SK-N-SH treated with all-trans-retinoic acid at 6 μM for 48 hours (cell line): Measurements from ENCODE around the gene SDHB.

ENCODE experiments used
- ATAC-seq: fragments of 200-7000 bp; cut with Tn5 transposase; 3 replicates; pipeline ENCODE4 v1.9.1; 2020; ENCODE audit warnings: mild to moderate bottlenecking, moderate library complexity
- ARNTL ChIP-seq: fragments of 450-650 bp; formaldehyde crosslinking; IDR thresholded peaks from 2 replicates; pipeline ENCODE4 v1.5.0; 2020; ENCODE audit warnings: low read depth, mild to moderate bottlenecking, moderate library complexity, borderline replicate concordance
- BACH2 ChIP-seq: fragments of 250-450 bp; sonication (Bioruptor Pico); IDR thresholded peaks from 2 replicates; pipeline ENCODE4 v1.9.0; 2021; ENCODE audit warnings: mild to moderate bottlenecking, borderline replicate concordance
- CREB5 ChIP-seq: fragments of 250-450 bp; sonication (Bioruptor Pico); IDR thresholded peaks from 2 replicates; pipeline ENCODE4 v1.5.1; 2020; ENCODE audit warnings: low read depth, mild to moderate bottlenecking, moderate library complexity
- CSDC2 ChIP-seq: fragments of 250-450 bp; sonication (Bioruptor Pico); IDR thresholded peaks from 2 replicates; pipeline ENCODE4 v1.5.0; 2020; ENCODE audit warnings: mild to moderate bottlenecking, moderate library complexity
- CSRNP3 ChIP-seq: fragments of 250-450 bp; sonication (Bioruptor Pico); IDR thresholded peaks from 2 replicates; pipeline ENCODE4 v1.5.1; 2021; ENCODE audit warnings: mild to moderate bottlenecking, moderate library complexity
- ESRRG ChIP-seq: fragments of 250-450 bp; sonication (Bioruptor Pico); IDR thresholded peaks from 2 replicates; pipeline ENCODE4 v1.6.1; 2021; ENCODE audit warnings: mild to moderate bottlenecking
- GLIS3 ChIP-seq: fragments of 250-450 bp; sonication (Bioruptor Pico); IDR thresholded peaks from 2 replicates; pipeline ENCODE4 v1.5.0; 2020; ENCODE audit warnings: mild to moderate bottlenecking, moderate library complexity
- ISL1 ChIP-seq: fragments of 250-450 bp; sonication (Bioruptor Pico); IDR thresholded peaks from 2 replicates; pipeline ENCODE4 v2.1.2; 2022; ENCODE audit warnings: mild to moderate bottlenecking, moderate library complexity
- OSR1 ChIP-seq: fragments of 250-450 bp; sonication (Bioruptor Pico); IDR thresholded peaks from 2 replicates; pipeline ENCODE4 v1.8.0; 2022; ENCODE audit warnings: moderate library complexity, mild to moderate bottlenecking, inconsistent platforms
- PATZ1 ChIP-seq: fragments of 250-450 bp; sonication (Bioruptor Pico); IDR thresholded peaks from 2 replicates; pipeline ENCODE4 v1.8.0; 2020; ENCODE audit warnings: mild to moderate bottlenecking, moderate library complexity, borderline replicate concordance
- POU6F1 ChIP-seq: fragments of 250-450 bp; sonication (Bioruptor Pico); IDR thresholded peaks from 2 replicates; pipeline ENCODE4 v1.8.0; 2021; ENCODE audit warnings: low read depth, mild to moderate bottlenecking, moderate library complexity, borderline replicate concordance
- PPARA ChIP-seq: fragments of 250-450 bp; sonication (Bioruptor Pico); IDR thresholded peaks from 2 replicates; pipeline ENCODE4 v1.5.0; 2020; ENCODE audit warnings: mild to moderate bottlenecking, borderline replicate concordance
- RARB ChIP-seq: fragments of 250-450 bp; sonication (Bioruptor Pico); IDR thresholded peaks from 2 replicates; pipeline ENCODE4 v1.8.0; 2021; ENCODE audit warnings: mild to moderate bottlenecking, moderate library complexity
- SNAI2 ChIP-seq: fragments of 250-450 bp; sonication (Bioruptor Pico); IDR thresholded peaks from 2 replicates; pipeline ENCODE4 v1.5.0; 2020; ENCODE audit warnings: mild to moderate bottlenecking, moderate library complexity
- TCF4 ChIP-seq: fragments of 250-450 bp; sonication (Bioruptor Pico); IDR thresholded peaks from 2 replicates; pipeline ENCODE4 v1.8.0; 2021; ENCODE audit warnings: mild to moderate bottlenecking, moderate library complexity, borderline replicate concordance
- TOX ChIP-seq: fragments of 250-450 bp; sonication (Bioruptor Pico); IDR thresholded peaks from 2 replicates; pipeline ENCODE4 v1.8.0; 2021; ENCODE audit warnings: mild to moderate bottlenecking, moderate library complexity, borderline replicate concordance
- TSHZ2 ChIP-seq: fragments of 250-450 bp; sonication (Bioruptor Pico); IDR thresholded peaks from 2 replicates; pipeline ENCODE4 v1.5.0; 2020; ENCODE audit warnings: mild to moderate bottlenecking, moderate library complexity
- ZC3H10 ChIP-seq: fragments of 250-450 bp; sonication (Bioruptor Pico); IDR thresholded peaks from 2 replicates; pipeline ENCODE4 v1.5.1; 2021; ENCODE audit warnings: mild to moderate bottlenecking, moderate library complexity
- ZFP3 ChIP-seq: fragments of 250-450 bp; sonication (Bioruptor Pico); IDR thresholded peaks from 2 replicates; pipeline ENCODE4 v1.5.0; 2020; ENCODE audit warnings: mild to moderate bottlenecking, moderate library complexity
- ZNF565 ChIP-seq: fragments of 450-650 bp; formaldehyde crosslinking; conservative IDR thresholded peaks from 2 replicates; pipeline ENCODE4 v1.5.0; 2020; ENCODE audit warnings: low read depth, mild to moderate bottlenecking, moderate library complexity
- ZNF8 ChIP-seq: fragments of 450-650 bp; formaldehyde crosslinking; IDR thresholded peaks from 2 replicates; pipeline ENCODE4 v1.5.0; 2020; ENCODE audit warnings: mild to moderate bottlenecking, moderate library complexity

The SDHB gene

GRCh38 chr1:17045150-17045549, 8.7 kb downstream of the SDHB start (continued):
- TF ChIP-seq POU6F1 = no peak
- no peak for TF ChIP-seq CSRNP3 (CRISPR knock-in tag)

GRCh38 chr1:17043676-17044075, 10.2 kb downstream of the SDHB start:
- ATAC-seq = no peak
- no peak for TF ChIP-seq CSDC2 (CRISPR knock-in tag)
- TF ChIP-seq ZFP3 (CRISPR knock-in tag) = no peak
- no peak for TF ChIP-seq ISL1 (CRISPR knock-in tag)
- TF ChIP-seq ESRRG (CRISPR knock-in tag) = no peak
- TF ChIP-seq BACH2 (CRISPR knock-in tag) = no peak
- no peak for TF ChIP-seq CSRNP3 (CRISPR knock-in tag)
- TF ChIP-seq OSR1 (CRISPR knock-in tag) = no peak
- no peak for TF ChIP-seq TCF4 (CRISPR knock-in tag)
- TF ChIP-seq TOX (CRISPR knock-in tag) = no peak
- no peak for TF ChIP-seq RARB
- no peak for TF ChIP-seq ZNF8 (CRISPR knock-in tag)
- TF ChIP-seq SNAI2 (CRISPR knock-in tag) = no peak
- no peak for TF ChIP-seq ZC3H10 (CRISPR knock-in tag)
- TF ChIP-seq TSHZ2 = no peak
- TF ChIP-seq GLIS3 = no peak
- TF ChIP-seq ARNTL (CRISPR knock-in tag) = no peak
- TF ChIP-seq ZNF565 = no peak

GRCh38 chr1:17040135-17040534, 13.7 kb downstream of the SDHB start:
- ATAC-seq = no peak
- TF ChIP-seq PPARA (CRISPR knock-in tag) = no peak
- no peak for TF ChIP-seq SNAI2 (CRISPR knock-in tag)
- TF ChIP-seq, all 23 proteins: peak for 0

GRCh38 chr1:17039522-17039921, 14.3 kb downstream of the SDHB start:
- ATAC-seq = no peak
- no peak for TF ChIP-seq OSR1 (CRISPR knock-in tag)
- TF ChIP-seq GLIS3 = no peak
- no peak for TF ChIP-seq SNAI2 (CRISPR knock-in tag)
- TF ChIP-seq ZNF565 = no peak
- TF ChIP-seq RARB = no peak
- TF ChIP-seq TOX (CRISPR knock-in tag) = no peak
- no peak for TF ChIP-seq ESRRG (CRISPR knock-in tag)
- TF ChIP-seq BACH2 (CRISPR knock-in tag) = no peak

GRCh38 chr1:17033481-17033880, 20.4 kb downstream of the SDHB start:
- no peak for TF ChIP-seq GLIS3
- no peak for TF ChIP-seq ISL1 (CRISPR knock-in tag)
- TF ChIP-seq SNAI2 (CRISPR knock-in tag) = no peak
- no peak for TF ChIP-seq PPARA (CRISPR knock-in tag)
- no peak for TF ChIP-seq OSR1 (CRISPR knock-in tag)
- TF ChIP-seq ESRRG (CRISPR knock-in tag) = no peak
- no peak for TF ChIP-seq CREB5 (CRISPR knock-in tag)
- no peak for TF ChIP-seq PATZ1 (CRISPR knock-in tag)
- TF ChIP-seq ZFP3 (CRISPR knock-in tag) = no peak
- no peak for TF ChIP-seq RARB
- TF ChIP-seq ZC3H10 (CRISPR knock-in tag) = no peak
- no peak for TF ChIP-seq ZNF565
- ATAC-seq = no peak
